ENCODE measurements around the gene ANK3. TPM values are rescaled to one million over a fixed set of nuclear protein-coding genes. Genes with fewer than 3 reads are reported as not detected.

The ANK3 gene
- total and polyA plus RNA-seq, 4 experiments from 2014 or later, result 7.2 to 90.1 (median 55.8) TPM

DNA sequence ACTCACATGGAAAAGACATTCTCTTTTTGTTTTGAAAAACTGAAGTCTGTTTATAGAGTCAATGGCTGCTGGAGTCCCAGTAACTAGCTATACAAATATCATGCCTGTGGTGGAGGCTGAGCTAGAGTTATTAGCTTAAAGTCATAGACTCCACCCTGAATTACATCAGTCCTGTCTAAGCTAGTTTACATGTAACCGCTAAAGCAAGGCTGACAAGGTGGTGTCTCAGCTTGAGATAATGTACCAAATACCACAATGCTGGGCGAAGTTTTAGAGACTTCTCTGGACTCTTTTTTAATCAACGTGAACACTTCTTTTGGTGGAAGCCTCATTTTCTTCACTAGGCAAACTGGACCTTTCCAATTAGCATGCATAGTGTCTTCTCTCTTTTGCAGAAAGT lies 219.4 kb downstream of the ANK3 start:
- H3K27ac ChIP-seq (ENCODE audit: low read depth, low read length), result no peak overlapping the region
- H3K4me1 Mint-ChIP-seq, result no peaks in the 10 kb centered on the region
- POLR2A ChIA-PET (ENCODE audit: partially characterized antibody), result no interaction called here
- CTCF ChIA-PET (ENCODE audit: partially characterized antibody), result no interaction called here
- no peak for DNase-seq
- H3K9me3 Mint-ChIP-seq, result no peaks in the 10 kb centered on the region
- H3K27me3 ChIP-seq (ENCODE audit: insufficient read depth, low read length), result no peaks in the 10 kb centered on the region
- no peaks in the 10 kb centered on the region for H3K4me1 ChIP-seq (ENCODE audit: insufficient read depth, low read length)
- no peaks in the 10 kb centered on the region for H3K27me3 Mint-ChIP-seq
- H3K36me3 Mint-ChIP-seq, result peaks cover 55 to 57% of the 10 kb centered on the region in 2 donors
- H3K9me3 ChIP-seq (ENCODE audit: control insufficient read depth in 1 of 2, low read length in 2 of 2), result no peaks in the 10 kb centered on the region
- intact Hi-C loops (cut with micrococcal nuclease), result no loop called here
- H3K4me3 Mint-ChIP-seq, result no peak overlapping the region
- no peak overlapping the region for H3K4me3 ChIP-seq (ENCODE audit: low read length in 2 of 2)
- H3K36me3 ChIP-seq (ENCODE audit: insufficient read depth, low read length), result peaks cover 4% of the 10 kb centered on the region
- no peak overlapping the region for H3K27ac Mint-ChIP-seq

DNA sequence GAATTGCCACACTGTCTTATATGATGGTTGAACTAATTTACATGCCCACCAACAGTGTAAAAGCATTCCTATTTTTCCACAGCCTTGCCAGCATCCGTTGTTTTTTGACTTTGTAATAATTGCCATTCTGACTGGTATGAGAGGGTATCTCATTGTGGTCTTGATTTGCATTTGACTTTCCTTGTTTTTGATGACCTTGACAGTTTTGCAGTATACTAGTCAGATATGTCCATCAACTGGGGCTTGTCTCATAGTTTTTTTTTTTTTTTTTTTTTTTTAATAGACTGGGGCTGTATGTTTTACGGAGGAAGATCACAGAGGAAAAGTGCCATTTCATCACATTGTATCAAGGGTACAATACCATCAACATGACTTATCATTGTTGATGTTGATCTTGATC lies 220.6 kb downstream of the ANK3 start:
- CTCF ChIA-PET (ENCODE audit: partially characterized antibody), result no interaction called here
- Mint-ChIP-seq H3K27ac (no peak overlapping the region), H3K36me3 (peaks cover 54 to 59% of the 10 kb centered on the region in 2 donors), H3K9me3 (no peaks in the 10 kb centered on the region), H3K4me3 (no peak overlapping the region), H3K27me3 (no peaks in the 10 kb centered on the region), H3K4me1 (no peaks in the 10 kb centered on the region)
- DNase-seq, result no peak
- Histone ChIP-seq H3K27ac (ENCODE audit: low read depth, low read length) (no peak overlapping the region), H3K4me1 (ENCODE audit: insufficient read depth, low read length) (no peaks in the 10 kb centered on the region), H3K9me3 (ENCODE audit: control insufficient read depth in 1 of 2, low read length in 2 of 2) (no peaks in the 10 kb centered on the region), H3K4me3 (ENCODE audit: low read length in 2 of 2) (no peak overlapping the region), H3K36me3 (ENCODE audit: insufficient read depth, low read length) (peaks cover 4% of the 10 kb centered on the region), H3K27me3 (ENCODE audit: insufficient read depth, low read length) (no peaks in the 10 kb centered on the region)
- POLR2A ChIA-PET (ENCODE audit: partially characterized antibody), result no interaction called here
- intact Hi-C loops (cut with micrococcal nuclease), result no loop called here

DNA sequence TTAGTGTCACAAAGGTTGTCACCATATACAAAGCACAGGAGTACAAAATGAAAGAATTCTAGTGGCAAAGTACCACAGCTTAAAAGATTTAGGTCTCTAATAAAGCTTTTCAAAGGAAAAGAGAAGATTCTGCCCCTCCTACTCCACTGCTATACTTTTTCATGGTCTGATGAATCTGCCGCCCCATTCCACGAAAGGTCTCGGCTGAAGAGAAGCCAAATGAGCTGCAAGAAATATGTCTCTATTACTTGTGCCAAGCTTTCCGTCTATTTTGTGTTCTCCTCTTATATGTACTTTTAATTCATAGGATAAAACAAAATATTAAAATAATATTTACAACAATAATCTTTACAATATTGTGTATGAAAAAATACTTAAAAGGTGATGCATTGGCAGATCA lies 222.6 kb downstream of the ANK3 start:
- H3K27me3 Mint-ChIP-seq, result no peaks in the 10 kb centered on the region
- no peak overlapping the region for H3K27ac Mint-ChIP-seq
- Histone ChIP-seq H3K4me1 (ENCODE audit: insufficient read depth, low read length) (no peaks in the 10 kb centered on the region), H3K9me3 (ENCODE audit: control insufficient read depth in 1 of 2, low read length in 2 of 2) (no peaks in the 10 kb centered on the region), H3K27ac (ENCODE audit: low read depth, low read length) (no peak overlapping the region), H3K27me3 (ENCODE audit: insufficient read depth, low read length) (no peaks in the 10 kb centered on the region), H3K4me3 (ENCODE audit: low read length in 2 of 2) (no peak overlapping the region), H3K36me3 (ENCODE audit: insufficient read depth, low read length) (peaks cover 4% of the 10 kb centered on the region)
- DNase-seq, result no peak
- no peaks in the 10 kb centered on the region for H3K4me1 Mint-ChIP-seq
- peaks cover 0 to 5% (median 0%) of the 10 kb centered on the region in 8 donors for H3K9me3 Mint-ChIP-seq
- POLR2A ChIA-PET (ENCODE audit: partially characterized antibody), result no interaction called here
- CTCF ChIA-PET (ENCODE audit: partially characterized antibody), result no interaction called here
- H3K4me3 Mint-ChIP-seq, result no peak overlapping the region
- H3K36me3 Mint-ChIP-seq, result peaks cover 47 to 63% of the 10 kb centered on the region in 2 donors
- intact Hi-C loops (cut with micrococcal nuclease), result no loop called here

DNA sequence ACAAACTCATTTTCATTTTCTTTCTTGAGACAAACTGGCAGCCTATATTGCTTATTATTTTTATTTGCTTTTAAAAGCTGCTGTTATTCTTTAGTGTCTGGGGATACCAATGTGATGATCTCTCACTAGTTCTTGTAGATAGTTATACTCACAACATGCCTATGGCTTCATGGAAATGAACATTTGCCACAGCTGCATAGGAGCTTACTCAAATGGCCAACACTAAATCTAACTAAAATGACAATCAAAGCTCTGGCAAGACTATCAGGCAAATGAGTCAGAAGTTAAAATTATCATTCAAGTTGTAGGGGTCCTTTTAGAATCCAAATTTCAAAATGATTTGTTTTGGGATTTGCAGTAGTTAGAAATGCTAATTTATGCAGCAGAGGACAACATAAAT lies 225.9 kb downstream of the ANK3 start:
- Mint-ChIP-seq H3K27me3 (no peaks in the 10 kb centered on the region), H3K36me3 (peaks cover 31 to 65% of the 10 kb centered on the region in 2 donors)
- CTCF ChIA-PET (ENCODE audit: partially characterized antibody), result no interaction called here

DNA sequence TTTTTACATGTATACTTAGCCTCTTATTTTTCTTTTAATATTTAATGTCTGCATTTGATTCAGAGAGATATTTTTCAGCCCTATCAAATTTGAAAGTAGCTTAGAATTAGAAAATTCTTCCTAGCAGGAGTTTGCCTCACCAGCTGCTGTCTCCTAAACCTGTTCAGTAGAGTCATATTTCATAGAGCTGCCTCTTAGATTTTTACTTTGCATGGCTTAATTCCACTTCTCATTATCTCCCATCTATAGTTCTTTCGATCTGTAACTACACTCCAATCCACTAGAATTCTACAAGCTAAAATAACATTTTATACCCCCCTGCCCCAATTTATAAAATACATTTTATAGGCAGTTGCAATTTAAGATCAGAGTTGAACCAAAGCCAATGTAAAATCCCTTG lies 227.0 kb downstream of the ANK3 start:
- Histone ChIP-seq H3K9me3 (ENCODE audit: control insufficient read depth in 1 of 2, low read length in 2 of 2) (no peaks in the 10 kb centered on the region), H3K4me1 (ENCODE audit: insufficient read depth, low read length) (no peaks in the 10 kb centered on the region), H3K4me3 (ENCODE audit: low read length in 2 of 2) (no peak overlapping the region), H3K27me3 (ENCODE audit: insufficient read depth, low read length) (no peaks in the 10 kb centered on the region), H3K27ac (ENCODE audit: low read depth, low read length) (no peak overlapping the region), H3K36me3 (ENCODE audit: insufficient read depth, low read length) (no peaks in the 10 kb centered on the region)
- Mint-ChIP-seq H3K4me1 (no peaks in the 10 kb centered on the region), H3K27me3 (no peaks in the 10 kb centered on the region), H3K4me3 (no peak overlapping the region), H3K27ac (no peak overlapping the region), H3K9me3 (peaks cover 0 to 9% (median 0%) of the 10 kb centered on the region in 8 donors), H3K36me3 (peaks cover 31 to 71% of the 10 kb centered on the region in 2 donors)
- intact Hi-C loops (cut with micrococcal nuclease), result no loop called here
- ChIA-PET CTCF (ENCODE audit: partially characterized antibody) (no interaction called here), POLR2A (ENCODE audit: partially characterized antibody) (interaction anchor here (0.7 kb wide), 1 partner anchor 18 kb away, joined by 3 read pairs; no protein-coding TSS in a partner anchor)
- no peak for DNase-seq

More for the DNA sequence above, 225.9 kb downstream of the ANK3 start:
- no peak for DNase-seq
- Mint-ChIP-seq H3K9me3 (peaks cover 0 to 9% (median 0%) of the 10 kb centered on the region in 8 donors), H3K27ac (peak overlapping the region in 1 of 7 donors; percentile 55), H3K4me1 (no peaks in the 10 kb centered on the region), H3K4me3 (no peak overlapping the region)
- H3K4me1 ChIP-seq (ENCODE audit: insufficient read depth, low read length), result no peaks in the 10 kb centered on the region
- intact Hi-C loops (cut with micrococcal nuclease), result no loop called here
- no peak overlapping the region for H3K4me3 ChIP-seq (ENCODE audit: low read length in 2 of 2)
- H3K36me3 ChIP-seq (ENCODE audit: insufficient read depth, low read length), result no peaks in the 10 kb centered on the region
- POLR2A ChIA-PET (ENCODE audit: partially characterized antibody), result no interaction called here
- no peak overlapping the region for H3K27ac ChIP-seq (ENCODE audit: low read depth, low read length)
- H3K9me3 ChIP-seq (ENCODE audit: control insufficient read depth in 1 of 2, low read length in 2 of 2), result no peaks in the 10 kb centered on the region
- H3K27me3 ChIP-seq (ENCODE audit: insufficient read depth, low read length), result no peaks in the 10 kb centered on the region

DNA sequence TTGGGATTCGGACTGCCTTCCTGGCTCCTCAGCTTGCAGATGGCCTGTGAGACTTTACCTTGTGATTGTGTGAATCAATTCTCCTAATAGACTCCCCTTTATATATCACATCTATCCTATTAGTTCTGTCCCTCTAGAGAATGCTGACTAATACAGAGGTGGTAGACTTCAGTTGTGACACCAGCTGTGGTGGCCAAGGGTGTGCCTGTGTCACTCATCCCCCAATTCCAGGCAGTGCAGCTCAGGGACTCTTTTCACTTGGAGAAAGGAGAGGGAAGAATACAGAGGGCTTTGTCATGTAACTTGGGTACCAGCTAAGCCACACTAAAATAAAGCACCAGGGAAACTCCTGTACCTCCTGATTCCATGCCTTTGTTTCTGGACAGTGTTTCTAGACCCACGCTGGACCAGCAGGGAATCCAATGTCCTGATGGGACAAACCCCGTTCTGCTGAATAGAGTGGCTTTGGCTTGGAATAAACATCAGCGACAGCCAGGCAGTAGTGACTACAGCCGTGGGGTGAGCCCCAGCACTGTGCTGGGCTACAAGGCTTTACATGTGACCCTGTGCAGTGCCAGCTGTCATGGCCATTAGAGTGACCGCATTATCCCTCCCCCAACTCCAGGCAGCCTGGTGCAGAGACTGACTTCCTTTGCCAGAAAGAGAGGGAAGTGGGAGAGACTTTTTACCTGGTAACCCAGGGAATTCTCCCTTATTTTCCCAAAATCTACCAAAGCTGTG lies 233.6 kb downstream of the ANK3 start:
- no peak for DNase-seq
- ChIA-PET CTCF (ENCODE audit: partially characterized antibody) (no interaction called here), POLR2A (ENCODE audit: partially characterized antibody) (no interaction called here)
- H3K27me3 ChIP-seq (ENCODE audit: insufficient read depth, low read length), result no peaks in the 10 kb centered on the region
- H3K4me1 Mint-ChIP-seq, result peaks cover 0 to 2% (median 0%) of the 10 kb centered on the region in 4 donors
- peaks cover 21 to 66% of the 10 kb centered on the region in 2 donors for H3K36me3 Mint-ChIP-seq
- peak overlapping the region in 1 of 7 donors; percentile 43 for H3K27ac Mint-ChIP-seq
- no peaks in the 10 kb centered on the region for H3K27me3 Mint-ChIP-seq
- H3K4me3 Mint-ChIP-seq, result no peak overlapping the region
- peaks cover 0 to 5% (median 0%) of the 10 kb centered on the region in 8 donors for H3K9me3 Mint-ChIP-seq
- H3K36me3 ChIP-seq (ENCODE audit: insufficient read depth, low read length), result no peaks in the 10 kb centered on the region
- intact Hi-C loops (cut with micrococcal nuclease), result no loop called here
- no peaks in the 10 kb centered on the region for H3K9me3 ChIP-seq (ENCODE audit: control insufficient read depth in 1 of 2, low read length in 2 of 2)
- no peaks in the 10 kb centered on the region for H3K4me1 ChIP-seq (ENCODE audit: insufficient read depth, low read length)
- H3K27ac ChIP-seq (ENCODE audit: low read depth, low read length), result no peak overlapping the region
- no peak overlapping the region for H3K4me3 ChIP-seq (ENCODE audit: low read length in 2 of 2)

DNA sequence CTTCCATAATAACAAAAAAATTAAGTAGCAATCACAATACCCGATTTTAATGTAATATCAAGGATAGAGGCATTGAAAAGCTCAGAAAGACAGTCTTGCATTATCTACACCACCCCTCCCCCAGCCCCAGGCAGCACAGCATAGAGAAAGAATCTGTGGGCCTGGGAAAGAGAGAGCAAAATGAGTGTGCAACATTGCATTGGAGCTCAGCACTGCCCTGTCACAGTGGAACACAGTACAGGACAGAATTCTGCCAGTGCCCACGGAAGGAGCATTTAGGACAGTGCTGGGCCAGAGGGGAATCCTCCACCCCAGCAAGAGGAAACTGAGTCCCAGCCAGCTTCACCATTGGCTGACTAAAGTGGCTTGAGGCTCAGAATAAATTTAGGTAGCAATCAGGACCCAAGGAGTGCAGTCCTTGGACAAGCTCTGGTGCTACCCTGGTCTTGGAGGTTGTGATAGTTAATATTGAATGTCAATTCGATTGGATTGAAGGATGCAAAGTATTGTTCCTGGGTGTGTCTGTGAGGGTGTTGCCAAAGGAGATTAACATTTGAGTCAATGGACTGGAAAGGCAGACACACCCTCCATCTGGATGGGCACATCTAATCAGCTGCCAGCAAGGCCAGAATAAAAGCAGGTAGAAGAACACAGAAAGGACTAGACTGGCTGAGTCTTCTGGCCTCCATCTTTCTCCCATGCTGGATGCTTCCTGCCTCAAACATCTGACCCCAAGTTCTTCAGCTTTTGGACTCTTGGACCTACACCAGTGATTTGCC lies 234.4 kb downstream of the ANK3 start:
- no peak overlapping the region for H3K4me3 Mint-ChIP-seq
- Histone ChIP-seq H3K36me3 (ENCODE audit: insufficient read depth, low read length) (no peaks in the 10 kb centered on the region), H3K4me3 (ENCODE audit: low read length in 2 of 2) (no peak overlapping the region), H3K27ac (ENCODE audit: low read depth, low read length) (no peak overlapping the region), H3K9me3 (ENCODE audit: control insufficient read depth in 1 of 2, low read length in 2 of 2) (no peaks in the 10 kb centered on the region), H3K27me3 (ENCODE audit: insufficient read depth, low read length) (no peaks in the 10 kb centered on the region), H3K4me1 (ENCODE audit: insufficient read depth, low read length) (no peaks in the 10 kb centered on the region)
- POLR2A ChIA-PET (ENCODE audit: partially characterized antibody), result no interaction called here
- peaks cover 0 to 3% (median 0%) of the 10 kb centered on the region in 4 donors for H3K4me1 Mint-ChIP-seq
- no peaks in the 10 kb centered on the region for H3K27me3 Mint-ChIP-seq
- no peak overlapping the region for H3K27ac Mint-ChIP-seq
- H3K9me3 Mint-ChIP-seq, result no peaks in the 10 kb centered on the region
- DNase-seq, result no peak
- CTCF ChIA-PET (ENCODE audit: partially characterized antibody), result no interaction called here
- peaks cover 21 to 63% of the 10 kb centered on the region in 2 donors for H3K36me3 Mint-ChIP-seq
- intact Hi-C loops (cut with micrococcal nuclease), result no loop called here
